Prostate gland (tissue), 2 donors: ENCODE results near the gene ASB3. TPM values are rescaled to one million over a fixed set of nuclear protein-coding genes. Genes with fewer than 3 reads are reported as not detected.

Source experiments
- DNase-seq: peaks from one replicate; pipeline ENCODE4 v3.0.0-alpha.2; 2019; ENCODE audit warnings: low spot score
- H3K27ac ChIP-seq, 2 donors: fragments of 200-600 bp; sonication (generic); 2 replicates each; pipeline ENCODE4 v1.5.1; 2017 to 2019
- H3K27me3 ChIP-seq: fragments of 200-600 bp; sonication (generic); replicated peaks from 2 replicates; pipeline ENCODE4 v1.5.1; 2019; ENCODE audit not compliant: insufficient read depth
- H3K36me3 ChIP-seq, 2 donors: fragments of 200-600 bp; sonication (generic); 1 replicate in 1 of 2; 2 replicates in 1 of 2; pipeline versions ENCODE4 v1.5.1 to v1.8.1; 2017 to 2019
- H3K4me1 ChIP-seq: fragments of 200-600 bp; sonication (generic); replicated peaks from 2 replicates; pipeline ENCODE4 v1.5.1; 2019
- H3K4me3 ChIP-seq, 2 donors: fragments of 200-600 bp; sonication (generic); 2 replicates each; pipeline ENCODE4 v1.5.1; 2017 to 2019
- H3K9me3 ChIP-seq: fragments of 200-600 bp; sonication (generic); 2 replicates; pipeline ENCODE4 v1.5.1; 2017
- CTCF ChIP-seq, 4 experiments: fragments of 200-600 bp in 2 of 4; fragments of 450-650 bp in 2 of 4; sonication (generic) in 2 of 4; IDR thresholded peaks; 1 replicate in 3 of 4; 2 replicates in 1 of 4; pipeline ENCODE4 v1.5.1; 2016 to 2019; ENCODE audit warnings: antibody characterized with exemption in 4 of 4, mild to moderate bottlenecking in 2 of 4, moderate library complexity in 2 of 4
- POLR2A ChIP-seq: fragments of 450-650 bp; IDR thresholded peaks from one replicate; pipeline ENCODE4 v1.6.1; 2016; ENCODE audit warnings: antibody characterized with exemption, mild to moderate bottlenecking
- POLR2AphosphoS5 ChIP-seq: sonication (generic); formaldehyde crosslinking; IDR thresholded peaks from one replicate; pipeline ENCODE4 v1.6.1; 2017; ENCODE audit warnings: antibody characterized with exemption
- WGBS: methylation state at CpG from one replicate; pipeline ENCODE4 v1.1.5; 2018; 5-methylcytosine and 5-hydroxymethylcytosine counted together
- intact Hi-C: fragments of 100-400 bp; cut with DNase I; formaldehyde crosslinking; loops from one replicate; pipeline ENCODE4 v1.14.2; 2022
- total RNA-seq, 2 donors: library from RNA; depleted of rRNA; stranded (reverse); fragments of >200 nt; gene quantifications; one replicate each; pipeline ENCODE4 v1.1.0, GENCODE V29; 2016

The ASB3 gene
- total RNA-seq, 2 donors from 2014 or later, result 14.3 to 23.6 TPM

- Histone ChIP-seq H3K27ac (no peak overlapping the region), H3K4me1 (no peaks in the 10 kb centered on the region), H3K36me3 (no peaks in the 10 kb centered on the region), H3K27me3 (no peaks in the 10 kb centered on the region), H3K9me3 (no peaks in the 10 kb centered on the region), H3K4me3 (no peak overlapping the region)
- WGBS, result 92% methylated on average over 7 of the region's 7 CpGs
- DNase-seq, result no peak
- intact Hi-C loops, result no loop called here
- TF ChIP-seq POLR2A, result no peak
These were observed 156.6 kb downstream of the ASB3 start for GRCh38 chr2:53630026-53630606.

GRCh38 chr2:53629501-53629900 lies 157.3 kb downstream of the ASB3 start:
- intact Hi-C loops, result no loop called here
- H3K27me3 ChIP-seq, result no peaks in the 10 kb centered on the region
- no peaks in the 10 kb centered on the region for H3K36me3 ChIP-seq
- WGBS, result 42% methylated on average over 4 of the region's 4 CpGs
- no peaks in the 10 kb centered on the region for H3K9me3 ChIP-seq
- no peak overlapping the region for H3K4me3 ChIP-seq
- no peak overlapping the region for H3K27ac ChIP-seq
- no peak for TF ChIP-seq POLR2AphosphoS5
- no peak for TF ChIP-seq POLR2A
- no peak for TF ChIP-seq CTCF (IDR thresholded peaks at IDR 0.05)
- DNase-seq, result no peak
- H3K4me1 ChIP-seq, result no peaks in the 10 kb centered on the region

- no peaks in the 10 kb centered on the region for H3K4me1 ChIP-seq
- no peaks in the 10 kb centered on the region for H3K27me3 ChIP-seq
- 88% methylated on average over 6 of the region's 6 CpGs for WGBS
- intact Hi-C loops, result no loop called here
- no peak overlapping the region for H3K27ac ChIP-seq
- no peaks in the 10 kb centered on the region for H3K36me3 ChIP-seq
- H3K4me3 ChIP-seq, result no peak overlapping the region
- TF ChIP-seq POLR2A (no peak), CTCF (IDR thresholded peaks at IDR 0.05) (no peak), POLR2AphosphoS5 (no peak)
- DNase-seq, result no peak
- H3K9me3 ChIP-seq, result no peaks in the 10 kb centered on the region
These were observed 157.8 kb downstream of the ASB3 start for GRCh38 chr2:53629001-53629400.

GRCh38 chr2:53622141-53622540 lies 164.6 kb downstream of the ASB3 start:
- no peaks in the 10 kb centered on the region for H3K27me3 ChIP-seq
- H3K4me3 ChIP-seq, result no peak overlapping the region
- no peak for DNase-seq
- H3K9me3 ChIP-seq, result no peaks in the 10 kb centered on the region
- H3K27ac ChIP-seq, result no peak overlapping the region
- no peaks in the 10 kb centered on the region for H3K36me3 ChIP-seq
- no peaks in the 10 kb centered on the region for H3K4me1 ChIP-seq
- intact Hi-C loops, result no loop called here
- TF ChIP-seq POLR2AphosphoS5, result no peak
- no peak for TF ChIP-seq CTCF (IDR thresholded peaks at IDR 0.05)
- TF ChIP-seq POLR2A, result no peak

- H3K4me1 ChIP-seq, result no peaks in the 10 kb centered on the region
- TF ChIP-seq POLR2AphosphoS5 (no peak), CTCF (IDR thresholded peaks at IDR 0.05) (no peak), POLR2A (no peak)
- intact Hi-C loops, result no loop called here
- H3K4me3 ChIP-seq, result no peak overlapping the region
- no peaks in the 10 kb centered on the region for H3K36me3 ChIP-seq
- H3K27ac ChIP-seq, result no peak overlapping the region
- WGBS, result 67% methylated on average over 2 of the region's 2 CpGs
- no peaks in the 10 kb centered on the region for H3K27me3 ChIP-seq
- no peak for DNase-seq
- no peaks in the 10 kb centered on the region for H3K9me3 ChIP-seq
These were observed 165.8 kb downstream of the ASB3 start for GRCh38 chr2:53620981-53621380.

Other genes with a start within 250 kb of the ASB3 start
- gene CHAC2, start 19.1 kb downstream of the ASB3 start, total RNA-seq, result 1 to 10 TPM; 1.4 to 3.0 TPM
- 10 to 100 TPM; 70.3 to 73.2 TPM for gene ERLEC1, start 91 bp upstream of the ASB3 start, total RNA-seq
- gene GPR75, start 73.0 kb upstream of the ASB3 start, total RNA-seq, result 1 to 10 TPM; 6.1 to 8.3 TPM
- gene PSME4, start 184.0 kb upstream of the ASB3 start, total RNA-seq, result 10 to 100 TPM; 37.0 to 65.7 TPM